ENCODE results near the gene SLC9B1. TPM values are rescaled to one million over a fixed set of nuclear protein-coding genes. Genes with fewer than 3 reads are reported as not detected.
"Not testable (repeated sequence)": the region's sequence is repeated elsewhere in the genome, so short reads cannot be mapped to it uniquely, and the experiment has no call there.

SLC9B1 gene
- total and polyA plus RNA-seq, 2 experiments from 2014 or later = 0.51 TPM; not detected in 1

- Histone ChIP-seq H2AFZ (no peak overlapping the region), H3K36me3 (ENCODE audit: low read depth) (no peaks in the 10 kb centered on the region)
- in situ Hi-C loops (cut with MboI) = no loop called here
These were observed 8.7 kb downstream of the SLC9B1 start for GRCh38 chr4:103010804-103011203.

DNA sequence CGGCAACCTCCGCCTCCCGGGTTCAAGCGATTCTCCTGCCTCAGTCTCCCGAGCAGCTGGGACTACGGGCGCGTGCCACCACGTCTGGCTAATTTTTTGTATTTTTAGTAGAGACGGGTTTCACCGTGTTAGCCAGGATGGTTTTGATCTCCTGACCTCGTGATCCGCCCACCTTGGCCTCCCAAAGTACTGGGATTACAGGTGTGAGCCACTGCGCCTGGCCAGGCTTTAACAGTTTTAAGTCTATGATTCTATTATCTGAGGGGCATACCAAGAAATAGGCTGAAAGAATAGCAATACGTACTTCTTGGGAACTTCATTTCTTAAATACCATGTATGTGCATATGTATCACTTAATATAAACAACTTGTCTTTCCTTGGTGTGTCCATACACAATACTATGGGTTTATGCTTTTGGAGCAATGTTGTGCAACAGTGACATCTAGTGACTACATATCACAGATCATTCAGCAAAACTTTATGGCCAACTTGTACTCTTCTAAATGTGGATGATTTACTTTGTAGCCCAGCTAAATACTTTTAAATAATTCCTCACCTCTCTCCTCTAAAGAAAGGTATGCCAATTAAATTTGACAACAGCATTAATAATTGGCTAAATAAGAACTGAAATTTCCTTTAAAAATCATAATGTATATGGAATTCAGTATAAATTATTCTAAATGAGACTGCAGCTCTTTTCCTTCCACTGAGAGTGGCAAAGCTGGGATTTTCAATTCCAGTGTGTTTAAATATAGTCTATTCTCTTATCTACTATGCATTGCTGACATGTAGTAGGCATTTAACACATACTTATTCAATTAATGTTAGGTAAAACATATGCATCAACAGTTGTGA is 10.4 kb downstream of the SLC9B1 start:
- peak; percentile 76 for DNase-seq
- in situ Hi-C loops (cut with MboI) = loop anchor here (5.0 to 10.0 kb wide), 2 partner anchors 387 to 564 kb away; no protein-coding TSS in a partner anchor
- Histone ChIP-seq H4K20me1 (ENCODE audit: insufficient read depth) (no peaks in the 10 kb centered on the region), H2AFZ (no peak overlapping the region), H3K36me3 (ENCODE audit: low read depth) (no peaks in the 10 kb centered on the region), H3K27me3 (replicated peaks; ENCODE audit: insufficient read depth) (no peaks in the 10 kb centered on the region), H3K79me2 (ENCODE audit: insufficient read depth) (no peaks in the 10 kb centered on the region), H3F3A (ENCODE audit: insufficient read depth) (peaks cover 15% of the 10 kb centered on the region; the same call in 1 of the 2 replicates), H3K27ac (no peak overlapping the region), H3K9ac (no peak overlapping the region), H3K9me2 (ENCODE audit: insufficient read depth) (no peaks in the 10 kb centered on the region), H3K9me3 (ENCODE audit: low read depth) (no peaks in the 10 kb centered on the region), H3K4me1 (ENCODE audit: insufficient read depth) (peaks cover 13% of the 10 kb centered on the region), H3K4me3 (no peak overlapping the region), H3K4me2 (ENCODE audit: unreplicated experiment) (no peak overlapping the region)
- no peak for TF ChIP-seq EZH2 (IDR thresholded peaks at IDR 0.05; ENCODE audit: insufficient read depth, poor library complexity, severe bottlenecking)
- no peak for TF ChIP-seq EZH2phosphoT487 (IDR thresholded peaks at IDR 0.05; ENCODE audit: insufficient read depth, low read depth)
- WGBS, 2 experiments (ENCODE audit: low coverage in 1 of 2, low lambda C conversion rate in 2 of 2, missing lambda C conversion rate in 2 of 2) = 70 to 77% methylated on average over 13 to 15 of the region's 15 CpGs

More at GRCh38 chr4:103010804-103011203, 8.7 kb downstream of the SLC9B1 start:
- Histone ChIP-seq H3K9me3 (ENCODE audit: low read depth) (no peaks in the 10 kb centered on the region), H3K9ac (no peak overlapping the region), H3K27me3 (replicated peaks; ENCODE audit: insufficient read depth) (no peaks in the 10 kb centered on the region), H3K4me2 (ENCODE audit: unreplicated experiment) (no peak overlapping the region), H3K4me3 (no peak overlapping the region), H4K20me1 (ENCODE audit: insufficient read depth) (no peaks in the 10 kb centered on the region), H3K27ac (no peak overlapping the region), H3K9me2 (ENCODE audit: insufficient read depth) (no peaks in the 10 kb centered on the region), H3K4me1 (ENCODE audit: insufficient read depth) (peaks cover 13% of the 10 kb centered on the region), H3F3A (ENCODE audit: insufficient read depth) (peaks cover 15% of the 10 kb centered on the region; the same call in 1 of the 2 replicates), H3K79me2 (ENCODE audit: insufficient read depth) (no peaks in the 10 kb centered on the region)
- TF ChIP-seq EZH2phosphoT487 (IDR thresholded peaks at IDR 0.05; ENCODE audit: insufficient read depth, low read depth) (no peak), EZH2 (IDR thresholded peaks at IDR 0.05; ENCODE audit: insufficient read depth, poor library complexity, severe bottlenecking) (no peak)
- no peak for DNase-seq
- 95 to 100% methylated on average over 1 of the region's 1 CpG for WGBS, 2 experiments (ENCODE audit: low coverage in 1 of 2, low lambda C conversion rate in 2 of 2, missing lambda C conversion rate in 2 of 2)

- peak; percentile 63 for DNase-seq
- no peaks in the 10 kb centered on the region for H3K79me2 ChIP-seq (ENCODE audit: insufficient read depth)
- H3K27me3 ChIP-seq (replicated peaks; ENCODE audit: insufficient read depth) = no peaks in the 10 kb centered on the region
- H3K9ac ChIP-seq = no peak overlapping the region
- H3K4me1 ChIP-seq (ENCODE audit: insufficient read depth) = no peaks in the 10 kb centered on the region
- no peaks in the 10 kb centered on the region for H3K9me2 ChIP-seq (ENCODE audit: insufficient read depth)
- no peak overlapping the region for H3K4me3 ChIP-seq
- 34 to 45% methylated on average over 2 of the region's 2 CpGs for WGBS, 2 experiments (ENCODE audit: low coverage in 1 of 2, low lambda C conversion rate in 2 of 2, missing lambda C conversion rate in 2 of 2)
- H2AFZ ChIP-seq = no peak overlapping the region
- H3K4me2 ChIP-seq (ENCODE audit: unreplicated experiment) = no peak overlapping the region
- H3F3A ChIP-seq (ENCODE audit: insufficient read depth) = no peaks in the 10 kb centered on the region
- H3K9me3 ChIP-seq (ENCODE audit: low read depth) = no peaks in the 10 kb centered on the region
- no peaks in the 10 kb centered on the region for H4K20me1 ChIP-seq (ENCODE audit: insufficient read depth)
- TF ChIP-seq EZH2 (IDR thresholded peaks at IDR 0.05; ENCODE audit: insufficient read depth, poor library complexity, severe bottlenecking) (no peak), EZH2phosphoT487 (IDR thresholded peaks at IDR 0.05; ENCODE audit: insufficient read depth, low read depth) (no peak)
- no peak overlapping the region for H3K27ac ChIP-seq
- H3K36me3 ChIP-seq (ENCODE audit: low read depth) = no peaks in the 10 kb centered on the region
- in situ Hi-C loops (cut with MboI) = loop anchor here (10.0 kb wide), 1 partner anchor 558 kb away; no protein-coding TSS in a partner anchor
These were observed 17.0 kb downstream of the SLC9B1 start for GRCh38 chr4:103002551-103002950.

DNA sequence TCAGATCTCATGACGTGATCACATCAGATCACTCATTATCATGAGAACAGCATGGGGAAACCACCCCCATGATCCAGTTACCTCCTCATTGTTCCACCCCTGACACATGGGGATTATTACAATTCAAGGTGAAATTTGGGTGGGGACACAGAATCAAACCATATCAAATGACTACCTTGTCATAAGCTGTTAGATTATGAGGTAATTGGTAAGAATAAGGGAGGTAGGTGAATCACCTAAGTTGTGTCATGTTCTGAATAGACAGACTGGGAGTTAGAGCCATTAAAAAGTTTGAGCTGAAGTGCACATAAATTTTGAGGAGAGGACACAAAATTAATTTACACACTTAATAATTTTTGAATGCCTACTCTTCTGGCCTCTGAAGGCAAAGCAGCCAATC is 24.7 kb downstream of the SLC9B1 start:
- H3K9me2 ChIP-seq (ENCODE audit: insufficient read depth) = no peaks in the 10 kb centered on the region
- H3K27me3 ChIP-seq (replicated peaks; ENCODE audit: insufficient read depth) = no peaks in the 10 kb centered on the region
- H3K4me3 ChIP-seq = no peak overlapping the region
- no peak for TF ChIP-seq EZH2phosphoT487 (IDR thresholded peaks at IDR 0.05; ENCODE audit: insufficient read depth, low read depth)
- TF ChIP-seq EZH2 (IDR thresholded peaks at IDR 0.05; ENCODE audit: insufficient read depth, poor library complexity, severe bottlenecking) = no peak
- no peak for DNase-seq
- no peaks in the 10 kb centered on the region for H3K4me1 ChIP-seq (ENCODE audit: insufficient read depth)
- in situ Hi-C loops (cut with MboI) = no loop called here
- no peak overlapping the region for H2AFZ ChIP-seq
- H3K9me3 ChIP-seq (ENCODE audit: low read depth) = no peaks in the 10 kb centered on the region
- H3K4me2 ChIP-seq (ENCODE audit: unreplicated experiment) = no peak overlapping the region
- no peaks in the 10 kb centered on the region for H3K36me3 ChIP-seq (ENCODE audit: low read depth)
- WGBS, 2 experiments (ENCODE audit: low coverage in 1 of 2, low lambda C conversion rate in 2 of 2, missing lambda C conversion rate in 2 of 2) = 75 to 87% methylated on average over 1 of the region's 1 CpG
- no peak overlapping the region for H3K27ac ChIP-seq
- no peak overlapping the region for H3K9ac ChIP-seq
- no peaks in the 10 kb centered on the region for H4K20me1 ChIP-seq (ENCODE audit: insufficient read depth)
- no peaks in the 10 kb centered on the region for H3K79me2 ChIP-seq (ENCODE audit: insufficient read depth)
- H3F3A ChIP-seq (ENCODE audit: insufficient read depth) = no peaks in the 10 kb centered on the region

DNA sequence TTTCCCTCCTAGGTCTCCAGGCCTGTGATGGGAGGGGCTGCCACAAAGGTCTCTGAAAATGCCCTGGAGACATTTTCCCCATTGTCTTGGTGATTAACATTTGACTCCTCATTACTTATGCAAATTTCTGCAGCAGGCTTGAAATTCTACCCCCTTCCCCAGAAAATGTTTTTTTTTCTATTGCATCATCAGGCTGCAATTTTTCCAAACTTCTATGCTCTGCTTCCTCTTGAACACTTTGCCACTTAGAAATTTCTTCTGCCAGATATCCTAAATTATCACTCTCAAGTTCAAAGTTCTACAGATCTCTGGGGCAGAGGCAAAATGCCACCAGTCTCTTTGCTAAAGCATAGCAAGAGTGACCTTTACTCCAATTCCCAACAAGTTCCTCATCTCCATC is 25.5 kb downstream of the SLC9B1 start:
- H3K9ac ChIP-seq; DNase-seq; H3K36me3 ChIP-seq (ENCODE audit: low read depth); H3K4me1 ChIP-seq (ENCODE audit: insufficient read depth); H3K4me2 ChIP-seq (ENCODE audit: unreplicated experiment); H3K79me2 ChIP-seq (ENCODE audit: insufficient read depth); H3K4me3 ChIP-seq; H3K27me3 ChIP-seq (replicated peaks; ENCODE audit: insufficient read depth); H3K9me3 ChIP-seq (ENCODE audit: low read depth); H3K27ac ChIP-seq; H2AFZ ChIP-seq; H3K9me2 ChIP-seq (ENCODE audit: insufficient read depth); H3F3A ChIP-seq (ENCODE audit: insufficient read depth); in situ Hi-C loops (cut with MboI); H4K20me1 ChIP-seq (ENCODE audit: insufficient read depth): not testable (repeated sequence)
